Liver (tissue), 9 donors: ENCODE results near the gene RPL29. TPM values are rescaled to one million over a fixed set of nuclear protein-coding genes. Genes with fewer than 3 reads are reported as not detected.

Source experiments
- DNase-seq: peaks from one replicate; pipeline ENCODE4 v3.0.0-alpha.2; 2017; ENCODE audit warnings: low spot score
- H3K27ac ChIP-seq, 2 donors: one replicate each; pipeline ENCODE4 v1.7.0; 2013; ENCODE audit warnings: inconsistent platforms in 2 of 2, low read length in 2 of 2, control low read depth in 1 of 2, low read depth in 1 of 2, mild to moderate bottlenecking in 1 of 2
- H3K27me3 ChIP-seq, 4 donors: one replicate each; pipeline versions ENCODE4 v1.6.1 to v1.7.0; 2013; ENCODE audit warnings: low read length in 3 of 4, inconsistent platforms in 1 of 4, mild to moderate bottlenecking in 1 of 4, moderate library complexity in 1 of 4; ENCODE audit not compliant: control insufficient read depth in 4 of 4, insufficient read depth in 4 of 4
- H3K36me3 ChIP-seq, 4 donors: one replicate each; pipeline versions ENCODE4 v1.6.1 to v1.7.0; 2013; ENCODE audit warnings: low read length in 3 of 4, mild to moderate bottlenecking in 3 of 4, low read depth in 1 of 4, moderate library complexity in 1 of 4; ENCODE audit not compliant: control insufficient read depth in 4 of 4, insufficient read depth in 3 of 4
- H3K4me1 ChIP-seq, 4 donors: one replicate each; pipeline versions ENCODE4 v1.6.1 to v1.7.0; 2013; ENCODE audit warnings: low read length in 3 of 4, mild to moderate bottlenecking in 3 of 4, moderate library complexity in 1 of 4; ENCODE audit not compliant: control insufficient read depth in 4 of 4, insufficient read depth in 4 of 4
- H3K4me3 ChIP-seq, 3 donors: one replicate each; pipeline versions ENCODE4 v1.6.1 to v1.7.0; 2013; ENCODE audit warnings: low read length in 3 of 3, control low read depth in 1 of 3, low read depth in 1 of 3, mild to moderate bottlenecking in 1 of 3
- H3K9ac ChIP-seq, 2 donors: one replicate each; pipeline ENCODE4 v1.7.0; 2013; ENCODE audit warnings: low read length in 2 of 2, mild to moderate bottlenecking in 2 of 2, moderate library complexity in 2 of 2, control low read depth in 1 of 2, low read depth in 1 of 2
- H3K9me3 ChIP-seq, 4 donors: one replicate each; pipeline versions ENCODE4 v1.6.1 to v1.7.0; 2013; ENCODE audit warnings: low read length in 3 of 4; ENCODE audit not compliant: control insufficient read depth in 4 of 4
- EGR1 ChIP-seq, 2 donors: IDR thresholded peaks; 2 replicates each; pipeline ENCODE4 v1.6.1; 2016 to 2018; ENCODE audit warnings: antibody characterized with exemption in 2 of 2, low read depth in 2 of 2
- FOXA1 ChIP-seq: IDR thresholded peaks from 2 replicates; pipeline ENCODE4 v1.6.1; 2016; ENCODE audit warnings: antibody characterized with exemption
- FOXA2 ChIP-seq: IDR thresholded peaks from 2 replicates; pipeline ENCODE4 v1.6.1; 2016; ENCODE audit warnings: antibody characterized with exemption
- GABPA ChIP-seq, 2 donors: IDR thresholded peaks in 1 of 2; conservative IDR thresholded peaks in 1 of 2; 2 replicates each; pipeline ENCODE4 v1.6.1; 2016; ENCODE audit warnings: antibody characterized with exemption in 2 of 2, mild to moderate bottlenecking in 1 of 2, moderate library complexity in 1 of 2
- HNF4A ChIP-seq, 2 donors: conservative IDR thresholded peaks; 2 replicates each; pipeline ENCODE4 v1.6.1; 2016; ENCODE audit warnings: antibody characterized with exemption in 2 of 2, mild to moderate bottlenecking in 2 of 2
- HNF4G ChIP-seq: IDR thresholded peaks from 2 replicates; pipeline ENCODE4 v1.6.1; 2016; ENCODE audit warnings: antibody characterized with exemption
- JUND ChIP-seq, 2 donors: IDR thresholded peaks; 2 replicates each; pipeline ENCODE4 v1.6.1; 2016; ENCODE audit warnings: antibody characterized with exemption in 2 of 2
- NR2F2 ChIP-seq: IDR thresholded peaks from 2 replicates; pipeline ENCODE4 v1.6.1; 2016; ENCODE audit warnings: antibody characterized with exemption
- RAD21 ChIP-seq, 2 donors: IDR thresholded peaks; 2 replicates each; pipeline ENCODE4 v1.6.1; 2016; ENCODE audit warnings: antibody characterized with exemption in 2 of 2, mild to moderate bottlenecking in 2 of 2
- RXRA ChIP-seq, 2 donors: IDR thresholded peaks; 2 replicates each; pipeline ENCODE4 v1.6.1; 2017 to 2018; ENCODE audit warnings: antibody characterized with exemption in 2 of 2, mild to moderate bottlenecking in 1 of 2
- SP1 ChIP-seq: IDR thresholded peaks from 2 replicates; pipeline ENCODE4 v1.6.1; 2018; ENCODE audit warnings: antibody characterized with exemption, mild to moderate bottlenecking
- TAF1 ChIP-seq: conservative IDR thresholded peaks from 2 replicates; pipeline ENCODE4 v1.6.1; 2016; ENCODE audit warnings: antibody characterized with exemption, mild to moderate bottlenecking
- YY1 ChIP-seq: IDR thresholded peaks from 2 replicates; pipeline ENCODE4 v1.6.1; 2016; ENCODE audit warnings: antibody characterized with exemption, mild to moderate bottlenecking
- WGBS: extraction: QIAGEN DNeasy Blood & Tissue Kit; methylation state at CpG from one replicate; pipeline ENCODE4 v1.1.7; 2013; 5-methylcytosine and 5-hydroxymethylcytosine counted together
- polyA plus RNA-seq, 2 donors: library from polyadenylated mRNA; stranded (reverse) in 1 of 2; unstranded in 1 of 2; fragments of 200-250 nt in 1 of 2; fragments of >200 nt in 1 of 2; fragmentation: Nextera tagmentation in 1 of 2; extraction: Ambion mirVana in 1 of 2; gene quantifications; one replicate each; pipeline versions ENCODE4 v1.2.1 to v1.2.3, GENCODE V29; 2013 to 2015
- total RNA-seq, 2 donors: library from RNA; depleted of rRNA; stranded (reverse); fragments of >200 nt; gene quantifications; one replicate each; pipeline ENCODE4 v1.2.3, GENCODE V29; 2014
- TF ChIP-seq, protein P1 (sequence below): IDR thresholded peaks from 2 replicates; pipeline ENCODE4 v1.6.1; 2016; ENCODE audit warnings: antibody characterized with exemption
- TF ChIP-seq, protein P2 (sequence below): fragments of 150-350 bp; IDR thresholded peaks from 2 replicates; pipeline ENCODE4 v1.5.1; 2017; ENCODE audit warnings: improper control_type of control experiment, low read depth, low read length; ENCODE audit not compliant: missing input control
- TF ChIP-seq, protein P3 (sequence below): IDR thresholded peaks from 2 replicates; pipeline ENCODE4 v1.6.1; 2016; ENCODE audit warnings: antibody characterized with exemption
- TF ChIP-seq, protein P4 (sequence below): IDR thresholded peaks from 2 replicates; pipeline ENCODE4 v1.6.1; 2016; ENCODE audit warnings: antibody characterized with exemption, mild to moderate bottlenecking
- TF ChIP-seq, protein P5 (sequence below): IDR thresholded peaks from 2 replicates; pipeline ENCODE4 v1.6.1; 2016; ENCODE audit warnings: antibody characterized with exemption
- donor health status: healthy.
- donor health status: healthy.
- donor health status: healthy.
- donor health status: healthy.
- donor health status: healthy.

Gene RPL29
- total RNA-seq (100 to 1,000 TPM; 292 to 358 TPM), polyA plus RNA-seq (100 to 1,000 TPM; 418 to 789 TPM)

DNA sequence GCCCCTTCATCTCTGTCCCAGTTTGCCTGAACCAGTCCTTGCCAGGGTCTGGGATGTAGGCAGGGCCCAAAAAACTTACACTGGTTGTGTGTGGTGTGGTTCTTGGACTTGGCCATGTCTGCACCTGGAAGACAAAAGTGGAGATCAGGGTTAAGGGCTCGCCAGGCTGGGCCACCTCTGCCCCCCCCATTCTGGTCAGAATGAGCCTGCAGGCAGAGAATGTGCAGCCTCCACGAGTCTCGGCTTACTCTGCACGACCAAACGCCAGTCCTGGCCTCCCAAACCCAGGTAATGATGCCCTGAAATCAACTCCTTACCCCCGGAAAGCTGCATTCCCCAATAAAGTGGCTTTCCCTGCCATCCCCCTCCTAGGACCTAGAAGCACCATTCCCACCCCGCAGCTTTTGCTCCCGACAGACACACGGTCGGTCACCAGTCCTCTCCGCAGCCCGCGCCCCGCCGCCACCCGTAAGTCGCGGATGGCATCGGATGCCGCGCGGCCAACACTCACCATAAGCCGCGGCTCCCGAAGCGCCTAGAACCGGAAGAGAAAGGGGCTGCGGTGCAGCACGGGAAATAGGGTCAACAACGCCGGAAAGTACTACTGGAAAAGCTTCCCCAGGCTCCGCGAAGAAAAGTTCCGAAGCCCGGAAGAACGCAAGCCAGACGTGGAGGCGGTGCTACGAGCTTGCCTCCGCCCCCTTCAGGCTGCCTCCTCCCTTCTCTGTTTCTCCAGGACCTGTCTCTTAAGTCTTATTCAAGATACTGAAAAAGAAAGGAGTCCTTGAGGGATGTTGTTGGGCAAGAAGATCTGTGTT is at the start of gene RPL29:
TSS of gene RPL29 (minus strand) at position 550 of the 818 bp plus-strand sequence. CDS start at position 116, 434 bp downstream.
- peaks cover 4 to 18% (median 13%) of the 10 kb centered on the region in 4 donors for H3K4me1 ChIP-seq
- H3K27me3 ChIP-seq: no peaks in the 10 kb centered on the region
- peak within 1 kb of the TSS; percentile 52 to 94 (median 92) for H3K4me3 ChIP-seq
- peak; percentile 91 for DNase-seq
- no peaks in the 10 kb centered on the region for H3K9me3 ChIP-seq
- TF ChIP-seq FOXA1: peak; percentile 59
- TF ChIP-seq SP1: peak; percentile 70
- TF ChIP-seq, protein P1, sequence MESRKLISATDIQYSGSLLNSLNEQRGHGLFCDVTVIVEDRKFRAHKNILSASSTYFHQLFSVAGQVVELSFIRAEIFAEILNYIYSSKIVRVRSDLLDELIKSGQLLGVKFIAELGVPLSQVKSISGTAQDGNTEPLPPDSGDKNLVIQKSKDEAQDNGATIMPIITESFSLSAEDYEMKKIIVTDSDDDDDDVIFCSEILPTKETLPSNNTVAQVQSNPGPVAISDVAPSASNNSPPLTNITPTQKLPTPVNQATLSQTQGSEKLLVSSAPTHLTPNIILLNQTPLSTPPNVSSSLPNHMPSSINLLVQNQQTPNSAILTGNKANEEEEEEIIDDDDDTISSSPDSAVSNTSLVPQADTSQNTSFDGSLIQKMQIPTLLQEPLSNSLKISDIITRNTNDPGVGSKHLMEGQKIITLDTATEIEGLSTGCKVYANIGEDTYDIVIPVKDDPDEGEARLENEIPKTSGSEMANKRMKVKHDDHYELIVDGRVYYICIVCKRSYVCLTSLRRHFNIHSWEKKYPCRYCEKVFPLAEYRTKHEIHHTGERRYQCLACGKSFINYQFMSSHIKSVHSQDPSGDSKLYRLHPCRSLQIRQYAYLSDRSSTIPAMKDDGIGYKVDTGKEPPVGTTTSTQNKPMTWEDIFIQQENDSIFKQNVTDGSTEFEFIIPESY: no peak
- TF ChIP-seq YY1: peak; percentile 86
- TF ChIP-seq, protein P2, sequence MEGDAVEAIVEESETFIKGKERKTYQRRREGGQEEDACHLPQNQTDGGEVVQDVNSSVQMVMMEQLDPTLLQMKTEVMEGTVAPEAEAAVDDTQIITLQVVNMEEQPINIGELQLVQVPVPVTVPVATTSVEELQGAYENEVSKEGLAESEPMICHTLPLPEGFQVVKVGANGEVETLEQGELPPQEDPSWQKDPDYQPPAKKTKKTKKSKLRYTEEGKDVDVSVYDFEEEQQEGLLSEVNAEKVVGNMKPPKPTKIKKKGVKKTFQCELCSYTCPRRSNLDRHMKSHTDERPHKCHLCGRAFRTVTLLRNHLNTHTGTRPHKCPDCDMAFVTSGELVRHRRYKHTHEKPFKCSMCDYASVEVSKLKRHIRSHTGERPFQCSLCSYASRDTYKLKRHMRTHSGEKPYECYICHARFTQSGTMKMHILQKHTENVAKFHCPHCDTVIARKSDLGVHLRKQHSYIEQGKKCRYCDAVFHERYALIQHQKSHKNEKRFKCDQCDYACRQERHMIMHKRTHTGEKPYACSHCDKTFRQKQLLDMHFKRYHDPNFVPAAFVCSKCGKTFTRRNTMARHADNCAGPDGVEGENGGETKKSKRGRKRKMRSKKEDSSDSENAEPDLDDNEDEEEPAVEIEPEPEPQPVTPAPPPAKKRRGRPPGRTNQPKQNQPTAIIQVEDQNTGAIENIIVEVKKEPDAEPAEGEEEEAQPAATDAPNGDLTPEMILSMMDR: peak; percentile 19
- TF ChIP-seq HNF4A (conservative IDR thresholded peaks at IDR 0.05): peak; percentile 44 to 46
- TF ChIP-seq NR2F2: peak; percentile 86
- TF ChIP-seq RAD21 (IDR thresholded peaks at IDR 0.05): peak; percentile 65 to 73
- TF ChIP-seq TAF1: peak; percentile 88
- TF ChIP-seq JUND (IDR thresholded peaks at IDR 0.05): peak in 1 of 2 donors; percentile 27
- peak in 1 of 2 donors; percentile 63 for TF ChIP-seq EGR1 (IDR thresholded peaks at IDR 0.05; ENCODE audit: low read depth in 2 of 2)
- peak; percentile 57 to 77 for TF ChIP-seq RXRA (IDR thresholded peaks at IDR 0.05)
- no peak for TF ChIP-seq HNF4G
- TF ChIP-seq FOXA2: peak; percentile 29
- TF ChIP-seq, protein P3, sequence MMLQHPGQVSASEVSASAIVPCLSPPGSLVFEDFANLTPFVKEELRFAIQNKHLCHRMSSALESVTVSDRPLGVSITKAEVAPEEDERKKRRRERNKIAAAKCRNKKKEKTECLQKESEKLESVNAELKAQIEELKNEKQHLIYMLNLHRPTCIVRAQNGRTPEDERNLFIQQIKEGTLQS: no peak
- TF ChIP-seq GABPA (IDR thresholded peaks at IDR 0.05 in 1 of 2, conservative IDR thresholded peaks at IDR 0.05 in 1 of 2): peak; percentile 99 to 100
- TF ChIP-seq, protein P4, sequence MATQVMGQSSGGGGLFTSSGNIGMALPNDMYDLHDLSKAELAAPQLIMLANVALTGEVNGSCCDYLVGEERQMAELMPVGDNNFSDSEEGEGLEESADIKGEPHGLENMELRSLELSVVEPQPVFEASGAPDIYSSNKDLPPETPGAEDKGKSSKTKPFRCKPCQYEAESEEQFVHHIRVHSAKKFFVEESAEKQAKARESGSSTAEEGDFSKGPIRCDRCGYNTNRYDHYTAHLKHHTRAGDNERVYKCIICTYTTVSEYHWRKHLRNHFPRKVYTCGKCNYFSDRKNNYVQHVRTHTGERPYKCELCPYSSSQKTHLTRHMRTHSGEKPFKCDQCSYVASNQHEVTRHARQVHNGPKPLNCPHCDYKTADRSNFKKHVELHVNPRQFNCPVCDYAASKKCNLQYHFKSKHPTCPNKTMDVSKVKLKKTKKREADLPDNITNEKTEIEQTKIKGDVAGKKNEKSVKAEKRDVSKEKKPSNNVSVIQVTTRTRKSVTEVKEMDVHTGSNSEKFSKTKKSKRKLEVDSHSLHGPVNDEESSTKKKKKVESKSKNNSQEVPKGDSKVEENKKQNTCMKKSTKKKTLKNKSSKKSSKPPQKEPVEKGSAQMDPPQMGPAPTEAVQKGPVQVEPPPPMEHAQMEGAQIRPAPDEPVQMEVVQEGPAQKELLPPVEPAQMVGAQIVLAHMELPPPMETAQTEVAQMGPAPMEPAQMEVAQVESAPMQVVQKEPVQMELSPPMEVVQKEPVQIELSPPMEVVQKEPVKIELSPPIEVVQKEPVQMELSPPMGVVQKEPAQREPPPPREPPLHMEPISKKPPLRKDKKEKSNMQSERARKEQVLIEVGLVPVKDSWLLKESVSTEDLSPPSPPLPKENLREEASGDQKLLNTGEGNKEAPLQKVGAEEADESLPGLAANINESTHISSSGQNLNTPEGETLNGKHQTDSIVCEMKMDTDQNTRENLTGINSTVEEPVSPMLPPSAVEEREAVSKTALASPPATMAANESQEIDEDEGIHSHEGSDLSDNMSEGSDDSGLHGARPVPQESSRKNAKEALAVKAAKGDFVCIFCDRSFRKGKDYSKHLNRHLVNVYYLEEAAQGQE: peak; percentile 93
- TF ChIP-seq, protein P5, sequence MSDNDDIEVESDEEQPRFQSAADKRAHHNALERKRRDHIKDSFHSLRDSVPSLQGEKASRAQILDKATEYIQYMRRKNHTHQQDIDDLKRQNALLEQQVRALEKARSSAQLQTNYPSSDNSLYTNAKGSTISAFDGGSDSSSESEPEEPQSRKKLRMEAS: peak; percentile 88
- peak within 1 kb of the TSS; percentile 97 to 99 for H3K9ac ChIP-seq
- WGBS: under 1% methylated on average over 40 of the region's 40 CpGs
- peaks cover 3 to 20% (median 13%) of the 10 kb centered on the region in 4 donors for H3K36me3 ChIP-seq
- peak within 1 kb of the TSS; percentile 83 to 86 for H3K27ac ChIP-seq
